Right lobe of liver (tissue), 4 donors: Measurements from ENCODE around the gene THBS4.

Experiments used
- POLR2A ChIP-seq: fragments of 450-650 bp; IDR thresholded peaks from one replicate; pipeline ENCODE4 v1.6.1; 2017; ENCODE audit warnings: antibody characterized with exemption, mild to moderate bottlenecking
- TF ChIP-seq, protein P1 (sequence below), 4 donors: fragments of 200-600 bp in 3 of 4; fragments of 450-650 bp in 1 of 4; IDR thresholded peaks; one replicate each; pipeline versions ENCODE4 v1.5.1 to v1.8.0; 2016 to 2022; ENCODE audit warnings: antibody characterized with exemption in 4 of 4, mild to moderate bottlenecking in 2 of 4
- donor health status: DM: no; HTN: no; CAD: no.
- donor health status: DM: no; HTN: no; CAD: no.
- donor health status: DM: no; HTN: yes; CAD: no.

DNA sequence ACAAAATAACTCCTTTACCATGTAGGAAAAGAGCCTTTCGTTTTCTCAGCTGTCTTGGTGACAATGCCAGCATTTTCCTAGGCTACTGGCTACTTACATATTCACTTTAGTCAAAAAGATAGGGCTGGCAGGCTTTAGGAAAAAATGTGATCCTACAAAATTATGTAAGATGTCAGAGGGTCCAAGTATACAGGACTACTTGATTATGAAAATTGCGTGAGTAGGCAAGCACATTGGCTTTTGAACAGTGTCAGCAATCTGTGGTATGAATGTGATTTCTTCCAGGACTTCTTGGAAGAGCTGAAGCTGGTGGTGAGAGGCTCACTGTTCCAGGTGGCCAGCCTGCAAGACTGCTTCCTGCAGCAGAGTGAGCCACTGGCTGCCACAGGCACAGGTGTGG lies 22.8 kb downstream of the THBS4 start:
- TF ChIP-seq, protein P1, sequence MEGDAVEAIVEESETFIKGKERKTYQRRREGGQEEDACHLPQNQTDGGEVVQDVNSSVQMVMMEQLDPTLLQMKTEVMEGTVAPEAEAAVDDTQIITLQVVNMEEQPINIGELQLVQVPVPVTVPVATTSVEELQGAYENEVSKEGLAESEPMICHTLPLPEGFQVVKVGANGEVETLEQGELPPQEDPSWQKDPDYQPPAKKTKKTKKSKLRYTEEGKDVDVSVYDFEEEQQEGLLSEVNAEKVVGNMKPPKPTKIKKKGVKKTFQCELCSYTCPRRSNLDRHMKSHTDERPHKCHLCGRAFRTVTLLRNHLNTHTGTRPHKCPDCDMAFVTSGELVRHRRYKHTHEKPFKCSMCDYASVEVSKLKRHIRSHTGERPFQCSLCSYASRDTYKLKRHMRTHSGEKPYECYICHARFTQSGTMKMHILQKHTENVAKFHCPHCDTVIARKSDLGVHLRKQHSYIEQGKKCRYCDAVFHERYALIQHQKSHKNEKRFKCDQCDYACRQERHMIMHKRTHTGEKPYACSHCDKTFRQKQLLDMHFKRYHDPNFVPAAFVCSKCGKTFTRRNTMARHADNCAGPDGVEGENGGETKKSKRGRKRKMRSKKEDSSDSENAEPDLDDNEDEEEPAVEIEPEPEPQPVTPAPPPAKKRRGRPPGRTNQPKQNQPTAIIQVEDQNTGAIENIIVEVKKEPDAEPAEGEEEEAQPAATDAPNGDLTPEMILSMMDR (IDR thresholded peaks at IDR 0.05), result no peak
- TF ChIP-seq POLR2A, result no peak
